Upper lobe of left lung (tissue), 6 donors: ENCODE data around the gene HCFC1. TPM values are rescaled to one million over a fixed set of nuclear protein-coding genes. Genes with fewer than 3 reads are reported as not detected.

Experiments
- ATAC-seq, 2 donors: fragments of 200-7000 bp; cut with Tn5 transposase; one replicate each; pipeline ENCODE4 v1.9.1; 2022; ENCODE audit warnings: mild to moderate bottlenecking in 2 of 2, moderate library complexity in 2 of 2; ENCODE audit not compliant: low FRiP score in 2 of 2
- DNase-seq, 2 donors: peaks; one replicate each; pipeline ENCODE4 v3.0.0-alpha.2; 2019 to 2020
- H3K27ac ChIP-seq, 4 donors: fragments of 200-600 bp; sonication (generic); one replicate each; pipeline ENCODE4 v1.5.1; 2016 to 2019
- H3K27me3 ChIP-seq, 4 donors: fragments of 200-600 bp; sonication (generic); one replicate each; pipeline ENCODE4 v1.5.1; 2017 to 2019
- H3K36me3 ChIP-seq, 4 donors: fragments of 200-600 bp; sonication (generic); one replicate each; pipeline ENCODE4 v1.5.1; 2016 to 2019
- H3K4me1 ChIP-seq, 4 donors: fragments of 200-600 bp; sonication (generic); one replicate each; pipeline ENCODE4 v1.5.1; 2018 to 2019
- H3K4me3 ChIP-seq, 4 donors: fragments of 200-600 bp; sonication (generic); one replicate each; pipeline ENCODE4 v1.5.1; 2017 to 2019; ENCODE audit warnings: mild to moderate bottlenecking in 2 of 4, moderate library complexity in 1 of 4
- H3K9me3 ChIP-seq, 4 donors: fragments of 200-600 bp; sonication (generic); one replicate each; pipeline ENCODE4 v1.5.1; 2018 to 2019
- EP300 ChIP-seq, 4 donors: sonication (generic); formaldehyde crosslinking; IDR thresholded peaks; one replicate each; pipeline ENCODE4 v1.5.1; 2017; ENCODE audit warnings: antibody characterized with exemption in 4 of 4, control low read depth in 2 of 4
- POLR2A ChIP-seq, 4 donors: fragments of 450-650 bp; IDR thresholded peaks; one replicate each; pipeline ENCODE4 v1.5.1; 2016 to 2017; ENCODE audit warnings: antibody characterized with exemption in 4 of 4, mild to moderate bottlenecking in 2 of 4
- POLR2AphosphoS5 ChIP-seq, 2 donors: sonication (generic); formaldehyde crosslinking; IDR thresholded peaks; one replicate each; pipeline ENCODE4 v1.5.1; 2017; ENCODE audit warnings: antibody characterized with exemption in 2 of 2
- WGBS, 2 donors: methylation state at CpG; one replicate each; pipeline ENCODE4 v1.1.5; 2017 to 2018; 5-methylcytosine and 5-hydroxymethylcytosine counted together
- total RNA-seq, 6 donors: library from RNA; depleted of rRNA in 4 of 6; stranded (reverse); fragments of >200 nt in 4 of 6; gene quantifications; one replicate each; pipeline versions ENCODE4 v1.1.0 to v1.2.1, GENCODE V29; 2016 to 2021
- TF ChIP-seq, protein P1 (sequence below), 6 experiments: fragments of 450-650 bp in 4 of 6; fragments of 200-600 bp in 2 of 6; sonication (generic) in 2 of 6; IDR thresholded peaks; one replicate each; pipeline ENCODE4 v1.5.1; 2016 to 2019; ENCODE audit warnings: antibody characterized with exemption in 6 of 6
- donor health status: DM: no; HTN: no; CAD: no; lungs with moderate emphysema.
- donor health status: DM: no; HTN: yes; CAD: no; lungs with severe emphysema.

Gene HCFC1
- total RNA-seq, 6 donors from 2014 or later, result 40.8 to 78.9 (median 52.2) TPM

DNA sequence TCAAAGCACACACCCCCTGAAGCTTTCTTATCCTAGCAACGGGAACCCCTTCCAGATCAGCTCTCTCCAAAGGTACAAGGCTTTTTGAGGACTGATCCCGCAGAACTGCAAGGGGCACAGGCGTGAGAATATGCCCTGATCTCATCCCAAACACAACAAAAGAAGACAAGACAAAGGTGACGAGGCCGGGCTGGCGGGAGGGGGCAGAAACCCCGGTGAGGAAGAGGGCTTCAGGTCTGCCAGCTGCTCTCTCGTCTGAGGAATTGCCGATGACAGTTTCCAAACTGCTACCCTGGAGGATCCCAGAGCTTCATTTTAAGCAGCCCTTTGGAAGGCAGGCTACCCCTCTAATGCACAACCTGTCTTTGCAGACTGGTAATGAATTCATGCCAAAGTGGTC, 3.4 kb downstream of the HCFC1 start:
- no peak for ATAC-seq
- peak overlapping the region in 1 of 4 donors; percentile 90 for H3K4me3 ChIP-seq

DNA sequence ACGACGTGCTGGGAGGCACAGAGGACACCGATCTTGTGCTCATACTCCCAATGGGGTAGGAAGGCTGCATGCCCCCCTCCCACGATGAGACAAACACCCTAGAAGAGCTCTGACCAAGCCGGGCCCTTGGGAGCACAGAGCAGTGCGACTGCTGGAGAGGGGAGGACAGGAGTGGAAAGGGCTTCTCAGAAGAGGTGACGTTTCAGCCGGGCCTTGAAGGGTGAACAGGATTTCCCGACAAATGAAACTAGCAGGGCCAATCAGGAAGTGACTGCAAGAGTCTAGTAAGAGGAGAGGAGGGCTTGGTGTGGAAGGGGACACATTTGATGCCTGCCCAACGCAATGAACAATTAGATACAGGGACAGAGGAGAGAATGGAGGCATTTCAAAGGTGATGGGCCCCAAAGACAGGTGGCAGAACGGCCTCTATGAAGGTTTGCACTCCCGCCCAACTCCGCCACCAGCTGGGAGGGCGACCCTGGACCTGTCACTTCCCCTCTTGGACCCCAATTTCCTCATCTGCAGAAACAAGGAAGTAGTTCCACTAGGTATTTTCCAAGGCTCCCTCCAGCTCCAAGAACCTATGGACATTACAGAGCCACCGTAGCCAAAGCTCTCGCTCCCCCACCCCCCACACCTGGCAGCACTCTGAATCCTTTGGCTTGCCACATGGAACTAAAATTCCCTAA, 3.9 kb downstream of the HCFC1 start:
- no peaks in the 10 kb centered on the region for H3K27me3 ChIP-seq
- peaks cover 0 to 10% (median 0%) of the 10 kb centered on the region in 4 donors for H3K9me3 ChIP-seq
- no peak for TF ChIP-seq POLR2AphosphoS5 (IDR thresholded peaks at IDR 0.05)
- TF ChIP-seq EP300 (IDR thresholded peaks at IDR 0.05), result no peak
- ATAC-seq (no peak), DNase-seq (peak in 1 of 2 donors; percentile 48)
- H3K4me3 ChIP-seq, result peak overlapping the region in 2 of 4 donors; percentile 17 to 90
- H3K4me1 ChIP-seq, result peaks cover 32 to 52% (median 34%) of the 10 kb centered on the region in 4 donors
- peak overlapping the region; percentile 44 to 100 (median 98) for H3K27ac ChIP-seq
- WGBS, 2 donors, result 35 to 68% methylated on average over 11 to 16 of the region's 16 CpGs
- peaks cover 0 to 17% (median 10%) of the 10 kb centered on the region in 4 donors for H3K36me3 ChIP-seq

More for the DNA sequence above, 3.4 kb downstream of the HCFC1 start:
- Histone ChIP-seq H3K4me1 (peaks cover 32 to 55% (median 34%) of the 10 kb centered on the region in 4 donors), H3K36me3 (peaks cover 0 to 11% (median 7%) of the 10 kb centered on the region in 4 donors), H3K27me3 (no peaks in the 10 kb centered on the region), H3K9me3 (peaks cover 0 to 10% (median 0%) of the 10 kb centered on the region in 4 donors), H3K27ac (peak overlapping the region in 3 of 4 donors; percentile 95 to 100 (median 100))
- 40 to 79% methylated on average over 9 of the region's 9 CpGs for WGBS, 2 donors
- DNase-seq, result no peak
- TF ChIP-seq POLR2A (IDR thresholded peaks at IDR 0.05) (no peak), EP300 (IDR thresholded peaks at IDR 0.05) (no peak), POLR2AphosphoS5 (IDR thresholded peaks at IDR 0.05) (no peak)
- TF ChIP-seq, protein P1, sequence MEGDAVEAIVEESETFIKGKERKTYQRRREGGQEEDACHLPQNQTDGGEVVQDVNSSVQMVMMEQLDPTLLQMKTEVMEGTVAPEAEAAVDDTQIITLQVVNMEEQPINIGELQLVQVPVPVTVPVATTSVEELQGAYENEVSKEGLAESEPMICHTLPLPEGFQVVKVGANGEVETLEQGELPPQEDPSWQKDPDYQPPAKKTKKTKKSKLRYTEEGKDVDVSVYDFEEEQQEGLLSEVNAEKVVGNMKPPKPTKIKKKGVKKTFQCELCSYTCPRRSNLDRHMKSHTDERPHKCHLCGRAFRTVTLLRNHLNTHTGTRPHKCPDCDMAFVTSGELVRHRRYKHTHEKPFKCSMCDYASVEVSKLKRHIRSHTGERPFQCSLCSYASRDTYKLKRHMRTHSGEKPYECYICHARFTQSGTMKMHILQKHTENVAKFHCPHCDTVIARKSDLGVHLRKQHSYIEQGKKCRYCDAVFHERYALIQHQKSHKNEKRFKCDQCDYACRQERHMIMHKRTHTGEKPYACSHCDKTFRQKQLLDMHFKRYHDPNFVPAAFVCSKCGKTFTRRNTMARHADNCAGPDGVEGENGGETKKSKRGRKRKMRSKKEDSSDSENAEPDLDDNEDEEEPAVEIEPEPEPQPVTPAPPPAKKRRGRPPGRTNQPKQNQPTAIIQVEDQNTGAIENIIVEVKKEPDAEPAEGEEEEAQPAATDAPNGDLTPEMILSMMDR (IDR thresholded peaks at IDR 0.05), result no peak

DNA sequence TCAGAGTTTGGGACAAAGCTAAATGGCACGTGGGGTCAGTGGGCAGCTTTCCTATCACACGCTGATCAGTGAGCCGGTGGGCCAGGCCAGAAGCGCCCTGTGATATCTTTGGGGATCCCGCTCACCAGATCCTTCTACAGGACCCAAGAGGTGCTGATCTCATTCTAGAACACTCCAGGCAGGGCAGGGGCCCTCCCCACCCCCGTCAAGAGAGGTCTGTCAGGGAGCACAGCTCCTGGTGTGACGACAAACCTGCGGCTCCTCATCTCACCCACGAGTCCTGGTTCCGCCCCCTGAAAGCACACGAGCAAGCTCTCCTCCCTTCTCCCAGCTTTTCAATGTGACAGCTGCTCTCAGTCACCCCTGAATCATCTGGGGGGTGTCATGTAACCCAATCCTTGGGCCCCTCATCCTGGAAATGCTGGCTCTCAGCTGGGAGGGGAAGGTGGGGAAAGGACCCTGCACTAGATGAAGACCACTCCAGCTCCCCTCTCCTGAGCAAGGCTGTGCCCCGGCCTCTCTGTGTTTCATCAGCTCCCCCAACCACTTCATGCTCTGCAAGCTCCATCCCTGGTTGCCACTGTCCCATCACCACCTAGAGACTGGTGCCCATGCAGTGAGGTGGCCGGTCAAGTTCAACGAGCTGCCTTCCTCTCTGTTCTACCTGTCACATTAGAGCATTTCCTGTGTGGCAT, 4.6 kb downstream of the HCFC1 start:
- DNase-seq (no peak), ATAC-seq (no peak)
- Histone ChIP-seq H3K4me1 (peaks cover 32 to 52% (median 34%) of the 10 kb centered on the region in 4 donors), H3K36me3 (peaks cover 0 to 24% (median 13%) of the 10 kb centered on the region in 4 donors), H3K27ac (peak overlapping the region; percentile 44 to 100 (median 98)), H3K27me3 (no peaks in the 10 kb centered on the region), H3K9me3 (peaks cover 0 to 10% (median 0%) of the 10 kb centered on the region in 4 donors), H3K4me3 (peak overlapping the region in 2 of 4 donors; percentile 17 to 90)
- 56 to 82% methylated on average over 5 to 14 of the region's 14 CpGs for WGBS, 2 donors
- no peak for TF ChIP-seq POLR2A (IDR thresholded peaks at IDR 0.05)

DNA sequence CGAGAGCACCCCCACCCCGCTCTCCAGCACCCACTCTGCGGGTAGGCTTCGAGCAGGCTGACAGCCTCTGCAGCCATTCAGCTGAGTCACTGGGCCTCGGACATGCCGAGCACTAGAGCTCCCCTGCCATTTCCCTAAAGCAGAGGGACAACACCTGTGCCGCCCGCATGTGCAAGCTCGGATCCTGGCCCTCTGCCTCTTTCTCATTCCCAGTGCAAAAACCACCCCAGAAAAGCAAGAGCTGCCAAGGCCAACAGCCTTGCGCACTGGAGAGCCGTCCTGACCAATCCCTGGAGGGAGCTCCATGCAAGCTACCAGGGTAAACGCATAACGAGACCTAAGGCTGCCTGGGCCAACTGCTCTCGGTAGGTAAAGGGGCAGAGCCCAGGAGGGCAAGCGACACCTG, 5.3 kb downstream of the HCFC1 start:
- TF ChIP-seq POLR2A (IDR thresholded peaks at IDR 0.05), result no peak
- no peak for TF ChIP-seq POLR2AphosphoS5 (IDR thresholded peaks at IDR 0.05)
- TF ChIP-seq, protein P1 (IDR thresholded peaks at IDR 0.05), result no peak
- no peak for TF ChIP-seq EP300 (IDR thresholded peaks at IDR 0.05)
- peaks cover 32 to 52% (median 34%) of the 10 kb centered on the region in 4 donors for H3K4me1 ChIP-seq
- no peak overlapping the region for H3K4me3 ChIP-seq
- 63 to 92% methylated on average over 5 to 15 of the region's 15 CpGs for WGBS, 2 donors
- ATAC-seq (no peak), DNase-seq (peak in 1 of 2 donors; percentile 48)
- no peaks in the 10 kb centered on the region for H3K27me3 ChIP-seq
- peak overlapping the region in 2 of 4 donors; percentile 100 for H3K27ac ChIP-seq
- H3K9me3 ChIP-seq, result peaks cover 0 to 3% (median 0%) of the 10 kb centered on the region in 4 donors
- peaks cover 0 to 31% (median 20%) of the 10 kb centered on the region in 4 donors for H3K36me3 ChIP-seq

DNA sequence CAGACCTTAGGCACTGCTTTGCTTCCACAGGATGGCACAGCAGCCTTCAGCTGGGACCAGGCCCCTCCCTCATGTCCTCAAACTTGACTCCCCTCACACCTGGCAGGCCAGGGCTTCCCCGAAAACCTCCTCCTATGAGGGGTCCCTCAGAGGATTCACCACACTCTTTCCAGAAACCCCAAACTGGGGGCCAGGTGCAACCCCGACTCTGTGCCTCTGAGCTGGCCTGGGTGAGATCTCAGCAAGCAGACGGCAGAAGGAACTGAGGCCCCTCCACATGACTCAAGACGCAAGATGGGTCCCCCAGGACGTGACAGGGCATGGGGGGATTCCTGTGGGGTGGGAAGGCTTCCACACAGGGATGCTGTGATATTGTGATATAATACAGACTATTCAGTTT, 6.2 kb downstream of the HCFC1 start:
- ATAC-seq (no peak), DNase-seq (no peak)
- H3K9me3 ChIP-seq, result no peaks in the 10 kb centered on the region
- peaks cover 32 to 50% (median 34%) of the 10 kb centered on the region in 4 donors for H3K4me1 ChIP-seq
- WGBS, 2 donors, result 86 to 100% methylated on average over 2 to 5 of the region's 5 CpGs
- H3K36me3 ChIP-seq, result peaks cover 0 to 40% (median 27%) of the 10 kb centered on the region in 4 donors
- no peaks in the 10 kb centered on the region for H3K27me3 ChIP-seq
- H3K27ac ChIP-seq, result no peak overlapping the region
- TF ChIP-seq, protein P1 (IDR thresholded peaks at IDR 0.05), result no peak
- TF ChIP-seq POLR2AphosphoS5 (IDR thresholded peaks at IDR 0.05), result no peak
- no peak for TF ChIP-seq EP300 (IDR thresholded peaks at IDR 0.05)
- no peak for TF ChIP-seq POLR2A (IDR thresholded peaks at IDR 0.05)
- H3K4me3 ChIP-seq, result no peak overlapping the region
